GM21390 (cell line): ENCODE measurements around the gene VWA5B1.

Source experiments
- ATAC-seq: cut with Tn5 transposase; IDR thresholded peaks from one replicate; pipeline ENCODE4 v1.9.1; 2021; ENCODE audit not compliant: unreplicated experiment

VWA5B1 gene

GRCh38 chr1:20362856-20363255 lies 72.2 kb downstream of the VWA5B1 start:
- no peak for ATAC-seq

- ATAC-seq: no peak
These were observed 74.9 kb downstream of the VWA5B1 start for GRCh38 chr1:20365421-20366055.

- no peak for ATAC-seq
These were observed 75.4 kb downstream of the VWA5B1 start for GRCh38 chr1:20366056-20366462.

GRCh38 chr1:20366463-20367115 lies 75.9 kb downstream of the VWA5B1 start:
- no peak for ATAC-seq

- ATAC-seq: no peak
These were observed 76.5 kb downstream of the VWA5B1 start for GRCh38 chr1:20367116-20367585.

GRCh38 chr1:20367626-20368025 lies 77.0 kb downstream of the VWA5B1 start:
- no peak for ATAC-seq

GRCh38 chr1:20368866-20369470 lies 78.3 kb downstream of the VWA5B1 start:
- ATAC-seq: no peak

- no peak for ATAC-seq
These were observed 80.0 kb downstream of the VWA5B1 start for GRCh38 chr1:20370698-20371097.

- ATAC-seq: no peak
These were observed 80.7 kb downstream of the VWA5B1 start for GRCh38 chr1:20371411-20371810.

- ATAC-seq: no peak
These were observed 81.2 kb downstream of the VWA5B1 start for GRCh38 chr1:20371883-20372282.

GRCh38 chr1:20372676-20373075 lies 82.0 kb downstream of the VWA5B1 start:
- no peak for ATAC-seq

GRCh38 chr1:20373286-20373685 lies 82.6 kb downstream of the VWA5B1 start:
- ATAC-seq: no peak

- no peak for ATAC-seq
These were observed 83.1 kb downstream of the VWA5B1 start for GRCh38 chr1:20373764-20374163.

- no peak for ATAC-seq
These were observed 84.9 kb downstream of the VWA5B1 start for GRCh38 chr1:20375563-20375962.

- ATAC-seq: no peak
These were observed 85.5 kb downstream of the VWA5B1 start for GRCh38 chr1:20376171-20376570.

GRCh38 chr1:20376880-20377494 lies 86.3 kb downstream of the VWA5B1 start:
- no peak for ATAC-seq

- ATAC-seq: no peak
These were observed 87.0 kb downstream of the VWA5B1 start for GRCh38 chr1:20377516-20378270.

GRCh38 chr1:20379075-20379474 lies 88.4 kb downstream of the VWA5B1 start:
- no peak for ATAC-seq

GRCh38 chr1:20380175-20380574 lies 89.5 kb downstream of the VWA5B1 start:
- no peak for ATAC-seq

GRCh38 chr1:20380616-20381035 lies 90.0 kb downstream of the VWA5B1 start:
- ATAC-seq: no peak

GRCh38 chr1:20381045-20381641 lies 90.5 kb downstream of the VWA5B1 start:
- ATAC-seq: no peak
